HCT116 (cell line): Measurements from ENCODE around the gene ARL5B. TPM values are rescaled to one million over a fixed set of nuclear protein-coding genes. Genes with fewer than 3 reads are reported as not detected.

Source experiments
- ATAC-seq: fragments of 200-7000 bp; cut with Tn5 transposase; 2 replicates; pipeline ENCODE4 v1.9.1; 2020; ENCODE audit warnings: mild to moderate bottlenecking, moderate library complexity
- BruUV-seq: library from RNA; stranded (reverse); fragments of 400-500 nt; replicated peaks from 2 replicates; lab custom pipeline; 2021; lab: Mats Ljungman, UMichigan
- CTCF ChIA-PET: fragments of 300-600 bp; sonication (Branson Sonifier 250); formaldehyde crosslinking; loops from one replicate; lab custom pipeline; 2021; ENCODE audit warnings: antibody characterized with exemption; lab: Charles Lee
- POLR2A ChIA-PET: fragments of 300-600, 350-600 bp; sonication (Branson Sonifier 250); formaldehyde crosslinking; loops from one replicate; lab custom pipeline; 2021; ENCODE audit warnings: antibody characterized with exemption; lab: Charles Lee
- RAD21 ChIA-PET, 2 experiments: fragments of 300-600 bp; sonication (Branson Sonifier 250); formaldehyde crosslinking; loops; one replicate each; lab custom pipeline; 2023; ENCODE audit warnings: low total read pairs in 2 of 2; ENCODE audit not compliant: uncharacterized antibody in 2 of 2, unreplicated experiment in 2 of 2, low non-redundant PET in 1 of 2; lab: Charles Lee
- DNase-seq: peaks from one replicate; pipeline ENCODE4 v3.0.0-alpha.2; 2010; ENCODE audit warnings: low read depth, low spot score
- H2AFZ ChIP-seq: fragments of 200-600 bp; shearing (Covaris generic), sonication (generic); 2 replicates; pipeline ENCODE4 v1.6.1; 2017; ENCODE audit warnings: low read depth, mixed run types, mixed read lengths, antibody characterized with exemption, low read length; ENCODE audit not compliant: poor library complexity, severe bottlenecking
- H3K27ac ChIP-seq: 2 replicates; pipeline ENCODE4 v1.5.1; 2012; ENCODE audit warnings: low read depth, low read length
- H3K27me3 ChIP-seq: fragments of 200-600 bp; sonication (generic); 2 replicates; pipeline ENCODE4 v1.6.1; 2016; ENCODE audit warnings: mixed run types, low read length, mixed read lengths; ENCODE audit not compliant: insufficient read depth
- H3K36me3 ChIP-seq, 2 experiments: fragments of 200-500 bp in 1 of 2; fragments of 200-600 bp in 1 of 2; sonication (Bioruptor generic) in 1 of 2; sonication (generic) in 1 of 2; 2 replicates each; pipeline versions ENCODE4 v1.5.1 to v1.6.1; 2014 to 2016; ENCODE audit warnings: low read length in 2 of 2, inconsistent platforms in 1 of 2, mixed read lengths in 1 of 2, mixed run types in 1 of 2; ENCODE audit not compliant: insufficient read depth in 2 of 2, control insufficient read depth in 1 of 2
- H3K4me1 ChIP-seq, 2 experiments: fragments of 200-600 bp in 1 of 2; sonication (generic) in 1 of 2; 2 replicates each; pipeline versions ENCODE4 v1.5.1 to v1.6.1; 2012 to 2017; ENCODE audit warnings: low read length in 2 of 2, inconsistent platforms in 1 of 2, mild to moderate bottlenecking in 1 of 2, mixed read lengths in 1 of 2, mixed run types in 1 of 2, moderate library complexity in 1 of 2; ENCODE audit not compliant: insufficient read depth in 2 of 2, control insufficient read depth in 1 of 2
- H3K4me2 ChIP-seq: fragments of 200-600 bp; sonication (generic); 2 replicates; pipeline ENCODE4 v1.6.1; 2017; ENCODE audit warnings: mixed run types, low read length, mixed read lengths
- H3K4me3 ChIP-seq, 2 experiments: fragments of 200-600 bp in 1 of 2; sonication (generic) in 1 of 2; replicated peaks in 1 of 2; 2 replicates each; pipeline ENCODE4 v1.5.1; 2011 to 2016; ENCODE audit warnings: low read length in 2 of 2, control low read depth in 1 of 2, low read depth in 1 of 2, mild to moderate bottlenecking in 1 of 2, mixed read lengths in 1 of 2, mixed run types in 1 of 2
- H3K79me2 ChIP-seq: fragments of 200-600 bp; sonication (generic); 2 replicates; pipeline ENCODE4 v1.6.1; 2017; ENCODE audit warnings: mild to moderate bottlenecking, mixed run types, low read length, moderate library complexity, mixed read lengths; ENCODE audit not compliant: insufficient read depth
- H3K9ac ChIP-seq: fragments of 200-600 bp; sonication (generic); 2 replicates; pipeline ENCODE4 v1.6.1; 2016; ENCODE audit warnings: low read length, mixed read lengths
- H3K9me2 ChIP-seq: fragments of 200-600 bp; sonication (generic), shearing (Covaris generic); 2 replicates; pipeline ENCODE4 v1.6.1; 2017; ENCODE audit warnings: mixed run types, mild to moderate bottlenecking, moderate library complexity; ENCODE audit not compliant: insufficient read depth
- H3K9me3 ChIP-seq, 2 experiments: fragments of 200-500 bp in 1 of 2; fragments of 200-600 bp in 1 of 2; sonication (Bioruptor generic) in 1 of 2; sonication (generic) in 1 of 2; 2 replicates each; pipeline ENCODE4 v1.6.1; 2014 to 2017; ENCODE audit warnings: low read length in 2 of 2, mixed read lengths in 2 of 2, inconsistent platforms in 1 of 2, low read depth in 1 of 2, mild to moderate bottlenecking in 1 of 2, mixed run types in 1 of 2, moderate library complexity in 1 of 2; ENCODE audit not compliant: control insufficient read depth in 1 of 2, insufficient read depth in 1 of 2
- H4K20me1 ChIP-seq: fragments of 200-600 bp; sonication (generic), shearing (Covaris generic); 2 replicates; pipeline ENCODE4 v1.6.1; 2017; ENCODE audit warnings: mixed run types, mild to moderate bottlenecking, moderate library complexity; ENCODE audit not compliant: insufficient read depth
- ATF3 ChIP-seq: IDR thresholded peaks from 2 replicates; pipeline ENCODE4 v1.6.1; 2012
- CBX3 ChIP-seq: IDR thresholded peaks from 2 replicates; pipeline ENCODE4 v1.6.1; 2012; ENCODE audit warnings: low read depth
- CEBPB ChIP-seq: IDR thresholded peaks from 2 replicates; pipeline ENCODE4 v1.6.1; 2012; ENCODE audit warnings: low read depth
- EGR1 ChIP-seq: IDR thresholded peaks from 2 replicates; pipeline ENCODE4 v1.6.1; 2012; ENCODE audit warnings: low read depth
- EZH2 ChIP-seq: fragments of 200-600 bp; sonication (generic); IDR thresholded peaks from 2 replicates; pipeline ENCODE4 v1.6.1; 2017; ENCODE audit warnings: antibody characterized with exemption, mixed run types
- EZH2phosphoT487 ChIP-seq: fragments of 200-600 bp; IDR thresholded peaks from 2 replicates; pipeline ENCODE4 v1.6.1; 2018; ENCODE audit warnings: antibody characterized with exemption, borderline replicate concordance
- FOSL1 ChIP-seq: IDR thresholded peaks from 2 replicates; pipeline ENCODE4 v1.6.1; 2012; ENCODE audit warnings: low read depth
- MAX ChIP-seq: IDR thresholded peaks from 2 replicates; pipeline ENCODE4 v1.6.1; 2012
- POLR2A ChIP-seq: IDR thresholded peaks from 2 replicates; pipeline ENCODE4 v1.7.0; 2011; ENCODE audit warnings: borderline replicate concordance; ENCODE audit not compliant: insufficient read depth, insufficient read length; ENCODE audit errors: extremely low read depth
- POLR2AphosphoS5 ChIP-seq: IDR thresholded peaks from 2 replicates; pipeline ENCODE4 v1.6.1; 2011; ENCODE audit warnings: mild to moderate bottlenecking, low read depth, low read length, moderate library complexity
- SIN3A ChIP-seq: IDR thresholded peaks from 2 replicates; pipeline ENCODE4 v1.6.1; 2012; ENCODE audit warnings: low read depth
- SRF ChIP-seq: IDR thresholded peaks from 2 replicates; pipeline ENCODE4 v1.6.1; 2012; ENCODE audit warnings: low read depth
- YY1 ChIP-seq: IDR thresholded peaks from 2 replicates; pipeline ENCODE4 v1.6.1; 2011; ENCODE audit warnings: low read length, low read depth, moderate library complexity, mild to moderate bottlenecking; ENCODE audit not compliant: insufficient replicate concordance; ENCODE audit errors: extremely low read depth
- ZBTB33 ChIP-seq: IDR thresholded peaks from 2 replicates; pipeline ENCODE4 v1.6.1; 2011; ENCODE audit warnings: mild to moderate bottlenecking, low read length, moderate library complexity; ENCODE audit not compliant: insufficient replicate concordance; ENCODE audit errors: extremely low read depth
- ZFX ChIP-seq: fragments of 450-650 bp; IDR thresholded peaks from 2 replicates; pipeline ENCODE4 v1.6.1; 2017
- intact Hi-C: fragments of 100-400 bp; cut with micrococcal nuclease; formaldehyde crosslinking; loops from 2 replicates; pipeline ENCODE4 v1.10.0; 2022
- total RNA-seq: library from RNA; stranded (reverse); gene quantifications from one replicate; pipeline ENCODE4 v1.2.1, GENCODE V29; 2021; ENCODE audit not compliant: unreplicated experiment
- TF ChIP-seq, protein P1 (sequence below), 3 experiments: fragments of 200-600 bp in 1 of 3; sonication (generic) in 1 of 3; IDR thresholded peaks in 2 of 3; conservative IDR thresholded peaks in 1 of 3; 2 replicates each; pipeline ENCODE4 v1.5.1; 2012 to 2017; ENCODE audit warnings: low read depth in 2 of 3, low read length in 2 of 3, antibody characterized with exemption in 1 of 3, borderline replicate concordance in 1 of 3, control low read depth in 1 of 3, mild to moderate bottlenecking in 1 of 3, mixed read lengths in 1 of 3, mixed run types in 1 of 3, moderate library complexity in 1 of 3; ENCODE audit not compliant: insufficient read depth in 1 of 3

ARL5B gene
- total RNA-seq, 1 experiment from 2014 or later: 21.1 TPM

DNA sequence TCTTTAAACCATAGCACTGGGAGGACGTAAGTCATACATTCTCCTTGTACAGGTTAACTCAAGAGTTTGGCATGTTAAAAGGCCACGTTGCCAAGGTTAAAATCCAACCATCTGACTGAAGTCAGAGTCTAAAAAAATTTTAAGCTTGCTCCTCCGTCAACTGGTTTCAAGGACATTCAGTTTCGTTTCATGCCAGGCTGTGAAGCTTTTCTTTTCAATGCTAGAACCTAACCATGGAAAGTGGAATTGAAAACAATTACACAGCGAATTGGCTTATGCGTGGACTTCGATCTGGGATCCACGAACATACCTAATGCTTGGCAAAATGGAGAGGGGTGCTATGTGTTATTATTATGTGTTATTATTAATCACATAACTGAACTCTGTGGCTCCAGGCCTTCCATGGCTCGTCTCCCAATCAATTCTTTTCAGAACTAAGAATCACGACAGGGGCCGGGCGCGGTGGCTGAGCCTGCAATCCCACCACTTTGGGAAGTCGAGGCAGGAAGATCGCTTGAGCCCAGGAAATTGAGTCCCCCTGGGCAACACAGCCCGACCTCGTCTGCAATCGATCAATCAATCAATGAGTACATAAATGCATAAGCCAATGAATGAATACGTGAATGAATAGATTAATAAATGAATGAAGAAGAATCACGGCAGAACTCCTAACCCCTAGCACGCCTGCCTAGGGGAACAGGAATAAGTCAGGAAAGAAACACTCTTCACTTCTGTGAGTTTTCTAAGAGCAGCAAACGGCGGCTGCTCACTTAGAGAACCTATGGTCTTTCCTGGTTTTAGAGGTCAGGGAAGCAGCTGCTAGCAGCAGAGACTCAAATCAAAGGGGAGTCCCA, 733 bp upstream of the ARL5B start:
- Histone ChIP-seq H2AFZ (no peak overlapping the region), H4K20me1 (no peaks in the 10 kb centered on the region)
- DNase-seq (no peak), ATAC-seq (0 out of 2 replicates have a peak, but pooled peaks have one; percentile 0)
- CTCF ChIA-PET: no interaction called here
- RAD21 ChIA-PET: interaction anchor here in 1 of 2 experiments (0.6 kb wide), 1 partner anchor 395 kb away, joined by 4 read pairs; no protein-coding TSS in a partner anchor
- TF ChIP-seq POLR2AphosphoS5 (no peak), EGR1 (no peak), ATF3 (no peak), SIN3A (no peak), EZH2phosphoT487 (no peak), EZH2 (no peak), CBX3 (no peak), FOSL1 (no peak), YY1 (no peak), CEBPB (no peak), MAX (no peak), ZBTB33 (no peak), POLR2A (no peak), ZFX (no peak), SRF (no peak)
- TF ChIP-seq, protein P1, sequence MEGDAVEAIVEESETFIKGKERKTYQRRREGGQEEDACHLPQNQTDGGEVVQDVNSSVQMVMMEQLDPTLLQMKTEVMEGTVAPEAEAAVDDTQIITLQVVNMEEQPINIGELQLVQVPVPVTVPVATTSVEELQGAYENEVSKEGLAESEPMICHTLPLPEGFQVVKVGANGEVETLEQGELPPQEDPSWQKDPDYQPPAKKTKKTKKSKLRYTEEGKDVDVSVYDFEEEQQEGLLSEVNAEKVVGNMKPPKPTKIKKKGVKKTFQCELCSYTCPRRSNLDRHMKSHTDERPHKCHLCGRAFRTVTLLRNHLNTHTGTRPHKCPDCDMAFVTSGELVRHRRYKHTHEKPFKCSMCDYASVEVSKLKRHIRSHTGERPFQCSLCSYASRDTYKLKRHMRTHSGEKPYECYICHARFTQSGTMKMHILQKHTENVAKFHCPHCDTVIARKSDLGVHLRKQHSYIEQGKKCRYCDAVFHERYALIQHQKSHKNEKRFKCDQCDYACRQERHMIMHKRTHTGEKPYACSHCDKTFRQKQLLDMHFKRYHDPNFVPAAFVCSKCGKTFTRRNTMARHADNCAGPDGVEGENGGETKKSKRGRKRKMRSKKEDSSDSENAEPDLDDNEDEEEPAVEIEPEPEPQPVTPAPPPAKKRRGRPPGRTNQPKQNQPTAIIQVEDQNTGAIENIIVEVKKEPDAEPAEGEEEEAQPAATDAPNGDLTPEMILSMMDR (IDR thresholded peaks at IDR 0.05 in 2 of 3, conservative IDR thresholded peaks at IDR 0.05 in 1 of 3; ENCODE audit: borderline replicate concordance in 1 of 3, insufficient read depth in 1 of 3, low read depth in 2 of 3, low read length in 2 of 3): no peak
- TF ChIP-seq, all 23 proteins: peak for 0
- peak overlapping the region; percentile 97 for H3K9ac ChIP-seq
- BruUV-seq: TSS peak; percentile 83
- intact Hi-C loops: no loop called here
- H3K9me3 ChIP-seq: no peaks in the 10 kb centered on the region
- peak overlapping the region; percentile 72 for H3K4me2 ChIP-seq
- peak overlapping the region; percentile 97 for H3K27ac ChIP-seq
- H3K9me2 ChIP-seq: no peaks in the 10 kb centered on the region
- peaks cover 13 to 17% of the 10 kb centered on the region in 2 experiments for H3K4me1 ChIP-seq
- peak overlapping the region; percentile 96 to 98 for H3K4me3 ChIP-seq
- H3K36me3 ChIP-seq: no peaks in the 10 kb centered on the region
- H3K79me2 ChIP-seq: peaks cover 48% of the 10 kb centered on the region
- H3K27me3 ChIP-seq: no peaks in the 10 kb centered on the region
- POLR2A ChIA-PET: interaction anchor here (0.6 to 1.4 kb wide), 3 partner anchors 9 to 465 kb away, joined by 3 read pairs; no protein-coding TSS in a partner anchor
